ENCODE measurements around the gene TMEM125. TPM values are rescaled to one million over a fixed set of nuclear protein-coding genes. Genes with fewer than 3 reads are reported as not detected.

Gene TMEM125
- total RNA-seq, 2 donors from 2014 or later, result 18.3 to 29.9 TPM

- no peak for DNase-seq (ENCODE audit: low spot score)
- no peaks in the 10 kb centered on the region for H3K36me3 ChIP-seq
- TF ChIP-seq POLR2A (IDR thresholded peaks at IDR 0.05) (no peak), POLR2AphosphoS5 (IDR thresholded peaks at IDR 0.05) (no peak)
- TF ChIP-seq, protein P1, sequence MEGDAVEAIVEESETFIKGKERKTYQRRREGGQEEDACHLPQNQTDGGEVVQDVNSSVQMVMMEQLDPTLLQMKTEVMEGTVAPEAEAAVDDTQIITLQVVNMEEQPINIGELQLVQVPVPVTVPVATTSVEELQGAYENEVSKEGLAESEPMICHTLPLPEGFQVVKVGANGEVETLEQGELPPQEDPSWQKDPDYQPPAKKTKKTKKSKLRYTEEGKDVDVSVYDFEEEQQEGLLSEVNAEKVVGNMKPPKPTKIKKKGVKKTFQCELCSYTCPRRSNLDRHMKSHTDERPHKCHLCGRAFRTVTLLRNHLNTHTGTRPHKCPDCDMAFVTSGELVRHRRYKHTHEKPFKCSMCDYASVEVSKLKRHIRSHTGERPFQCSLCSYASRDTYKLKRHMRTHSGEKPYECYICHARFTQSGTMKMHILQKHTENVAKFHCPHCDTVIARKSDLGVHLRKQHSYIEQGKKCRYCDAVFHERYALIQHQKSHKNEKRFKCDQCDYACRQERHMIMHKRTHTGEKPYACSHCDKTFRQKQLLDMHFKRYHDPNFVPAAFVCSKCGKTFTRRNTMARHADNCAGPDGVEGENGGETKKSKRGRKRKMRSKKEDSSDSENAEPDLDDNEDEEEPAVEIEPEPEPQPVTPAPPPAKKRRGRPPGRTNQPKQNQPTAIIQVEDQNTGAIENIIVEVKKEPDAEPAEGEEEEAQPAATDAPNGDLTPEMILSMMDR (IDR thresholded peaks at IDR 0.05), result no peak
- WGBS, result 58% methylated on average over 7 of the region's 7 CpGs
- intact Hi-C loops (cut with DNase I), result no loop called here
- H3K4me3 ChIP-seq, result no peak overlapping the region
- no peaks in the 10 kb centered on the region for H3K4me1 ChIP-seq (replicated peaks)
- H3K27ac ChIP-seq, result no peak overlapping the region
- H3K9me3 ChIP-seq, result no peaks in the 10 kb centered on the region
- no peaks in the 10 kb centered on the region for H3K27me3 ChIP-seq (replicated peaks; ENCODE audit: insufficient read depth)
These were observed 6.9 kb downstream of the TMEM125 start for GRCh38 chr1:43276673-43277072.

DNA sequence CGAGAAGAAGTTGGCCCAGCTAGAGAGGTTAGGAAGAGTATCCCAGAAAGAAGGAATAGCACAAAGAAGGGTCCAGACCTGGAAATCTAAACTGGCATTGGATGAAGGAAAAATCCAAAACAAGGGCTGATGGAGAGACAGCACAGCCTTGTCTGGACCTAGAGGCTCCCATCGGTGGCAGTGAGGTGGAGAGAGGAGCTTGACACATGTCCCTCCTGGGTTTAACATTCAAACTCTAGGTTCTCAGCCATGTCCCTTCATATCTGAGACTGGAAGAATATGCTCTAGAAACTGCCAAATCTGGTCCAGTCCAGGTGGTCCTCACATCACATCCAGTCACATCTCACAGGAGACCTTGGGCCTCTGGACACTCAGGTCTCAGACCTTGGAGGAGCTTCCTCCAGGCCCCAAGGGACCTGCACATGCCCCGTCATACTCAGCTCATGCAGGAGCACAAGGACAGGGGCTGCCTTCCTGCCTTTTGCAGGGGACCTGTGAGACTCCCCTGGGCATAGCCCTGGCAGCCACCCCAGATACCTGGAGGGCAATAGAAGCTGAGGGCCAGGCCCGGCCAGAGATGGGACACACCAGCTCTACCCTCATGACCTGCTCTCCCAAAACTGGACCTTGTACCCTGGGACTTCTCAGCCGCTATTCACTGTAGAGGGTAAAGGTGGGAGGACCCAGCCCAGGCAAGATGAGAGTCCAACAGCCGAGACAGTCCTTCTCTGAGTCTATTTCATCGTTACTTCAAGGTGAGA, 7.5 kb downstream of the TMEM125 start:
- intact Hi-C loops (cut with DNase I), result no loop called here
- 81% methylated on average over 7 of the region's 7 CpGs for WGBS
- DNase-seq (ENCODE audit: low spot score), result no peak
- Histone ChIP-seq H3K27ac (no peak overlapping the region), H3K27me3 (replicated peaks; ENCODE audit: insufficient read depth) (no peaks in the 10 kb centered on the region), H3K9me3 (no peaks in the 10 kb centered on the region), H3K4me1 (replicated peaks) (no peaks in the 10 kb centered on the region), H3K36me3 (no peaks in the 10 kb centered on the region), H3K4me3 (no peak overlapping the region)
- TF ChIP-seq POLR2AphosphoS5 (IDR thresholded peaks at IDR 0.05), result no peak
- TF ChIP-seq, protein P1 (IDR thresholded peaks at IDR 0.05), result no peak
- TF ChIP-seq POLR2A (IDR thresholded peaks at IDR 0.05), result no peak

GRCh38 chr1:43279161-43279560, 9.4 kb downstream of the TMEM125 start:
- Histone ChIP-seq H3K36me3 (no peaks in the 10 kb centered on the region), H3K4me3 (no peak overlapping the region), H3K27me3 (replicated peaks; ENCODE audit: insufficient read depth) (no peaks in the 10 kb centered on the region), H3K27ac (no peak overlapping the region), H3K9me3 (no peaks in the 10 kb centered on the region), H3K4me1 (replicated peaks) (no peaks in the 10 kb centered on the region)
- no peak for DNase-seq (ENCODE audit: low spot score)
- intact Hi-C loops (cut with DNase I), result no loop called here
- TF ChIP-seq POLR2AphosphoS5 (IDR thresholded peaks at IDR 0.05) (no peak), POLR2A (IDR thresholded peaks at IDR 0.05) (no peak)
- TF ChIP-seq, protein P1 (IDR thresholded peaks at IDR 0.05), result no peak
- WGBS, result 88% methylated on average over 4 of the region's 5 CpGs

DNA sequence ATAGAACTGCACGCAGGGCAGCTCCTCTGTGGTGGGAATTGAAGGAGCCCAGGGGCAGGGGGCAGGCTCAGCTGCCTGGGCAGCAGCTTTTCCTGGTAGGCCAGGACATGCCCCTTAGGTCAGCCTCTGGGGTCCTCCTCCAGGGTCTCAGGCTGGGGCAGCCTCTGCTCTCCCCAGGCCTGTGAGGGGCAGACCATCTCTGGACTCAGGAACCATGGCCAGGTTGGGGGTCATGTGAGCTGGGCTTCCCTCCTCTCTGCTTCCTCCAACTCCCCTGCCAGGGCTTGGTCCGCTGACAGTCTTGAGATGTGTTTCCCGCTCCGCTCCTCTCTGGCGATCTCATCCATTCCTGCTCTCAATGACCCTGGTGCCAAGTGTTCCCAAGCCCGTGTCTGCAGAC, 9.9 kb downstream of the TMEM125 start:
- H3K4me1 ChIP-seq (replicated peaks), result no peaks in the 10 kb centered on the region
- whole genome bisulfite sequencing, result 95% methylated on average over 6 of the region's 6 CpGs
- H3K4me3 ChIP-seq, result no peak overlapping the region
- H3K27me3 ChIP-seq (replicated peaks; ENCODE audit: insufficient read depth), result no peaks in the 10 kb centered on the region
- no peak overlapping the region for H3K27ac ChIP-seq
- TF ChIP-seq, protein P1 (IDR thresholded peaks at IDR 0.05), result no peak
- TF ChIP-seq POLR2A (IDR thresholded peaks at IDR 0.05), result no peak
- no peak for TF ChIP-seq POLR2AphosphoS5 (IDR thresholded peaks at IDR 0.05)
- H3K36me3 ChIP-seq, result no peaks in the 10 kb centered on the region
- intact Hi-C loops (cut with DNase I), result no loop called here
- no peak for DNase-seq (ENCODE audit: low spot score)
- no peaks in the 10 kb centered on the region for H3K9me3 ChIP-seq

DNA sequence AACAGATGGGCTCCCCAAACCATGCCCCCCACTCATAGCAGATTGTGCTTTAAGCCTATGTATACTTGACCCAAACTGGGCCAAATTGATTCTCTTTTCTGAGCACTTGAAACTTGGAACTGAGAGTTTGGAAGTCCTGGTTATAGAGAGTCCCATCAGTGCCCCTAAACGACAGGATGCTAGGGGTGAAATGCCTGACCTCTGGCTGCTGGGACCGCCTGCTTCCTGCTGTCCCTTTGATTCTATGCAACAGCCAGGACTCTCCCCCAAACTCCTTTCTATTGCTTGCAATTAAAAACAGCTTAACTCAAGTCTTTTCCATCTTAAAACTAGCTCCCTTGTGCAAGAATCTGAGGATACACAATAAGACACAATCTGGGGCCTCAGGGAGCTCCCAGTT, 10.9 kb downstream of the TMEM125 start:
- no peaks in the 10 kb centered on the region for H3K27me3 ChIP-seq (replicated peaks; ENCODE audit: insufficient read depth)
- H3K9me3 ChIP-seq, result no peaks in the 10 kb centered on the region
- intact Hi-C loops (cut with DNase I), result no loop called here
- no peak overlapping the region for H3K4me3 ChIP-seq
- TF ChIP-seq POLR2AphosphoS5 (IDR thresholded peaks at IDR 0.05), result no peak
- TF ChIP-seq, protein P1 (IDR thresholded peaks at IDR 0.05), result no peak
- TF ChIP-seq POLR2A (IDR thresholded peaks at IDR 0.05), result no peak
- no peaks in the 10 kb centered on the region for H3K4me1 ChIP-seq (replicated peaks)
- 66% methylated on average over 2 of the region's 2 CpGs for WGBS
- no peak for DNase-seq (ENCODE audit: low spot score)
- H3K36me3 ChIP-seq, result no peaks in the 10 kb centered on the region
- H3K27ac ChIP-seq, result no peak overlapping the region

Measured in prostate gland (tissue), 2 donors.